GM23338 (cell line): ENCODE data around the gene AGPAT3. TPM values are rescaled to one million over a fixed set of nuclear protein-coding genes. Genes with fewer than 3 reads are reported as not detected.

Source experiments
- ATAC-seq: fragments of 200-7000 bp; cut with Tn5 transposase; 3 replicates; pipeline ENCODE4 v1.9.1; 2020
- DNase-seq: peaks from one replicate; pipeline ENCODE4 v3.0.0-alpha.2; 2015; ENCODE audit warnings: low spot score
- H2AFZ ChIP-seq: fragments of 200-600 bp; sonication (generic); 2 replicates; pipeline ENCODE4 v1.8.0; 2016; ENCODE audit warnings: antibody characterized with exemption, mild to moderate bottlenecking, moderate library complexity
- H3F3A ChIP-seq: fragments of 200-600 bp; sonication (generic); replicated peaks from 2 replicates; pipeline ENCODE4 v1.8.0; 2017; ENCODE audit warnings: antibody characterized with exemption, mixed run types, low read depth
- H3K27ac ChIP-seq: fragments of 200-600 bp; sonication (generic); 2 replicates; pipeline ENCODE4 v1.6.1; 2016; ENCODE audit warnings: low read depth
- H3K27me3 ChIP-seq: fragments of 200-600 bp; sonication (generic); 2 replicates; pipeline ENCODE4 v1.8.0; 2016; ENCODE audit warnings: mild to moderate bottlenecking, mixed run types, moderate library complexity; ENCODE audit not compliant: insufficient read depth
- H3K36me3 ChIP-seq: fragments of 200-600 bp; sonication (generic); 2 replicates; pipeline ENCODE4 v1.8.0; 2016; ENCODE audit warnings: mild to moderate bottlenecking; ENCODE audit not compliant: insufficient read depth
- H3K4me1 ChIP-seq: fragments of 200-600 bp; sonication (generic); 2 replicates; pipeline ENCODE4 v1.8.0; 2016; ENCODE audit warnings: mild to moderate bottlenecking, moderate library complexity; ENCODE audit not compliant: insufficient read depth
- H3K4me2 ChIP-seq: fragments of 200-600 bp; sonication (generic); 2 replicates; pipeline ENCODE4 v1.7.1; 2017; ENCODE audit warnings: mixed run types
- H3K4me3 ChIP-seq: fragments of 200-600 bp; sonication (generic); 2 replicates; pipeline ENCODE4 v1.6.1; 2016; ENCODE audit warnings: mixed run types
- H3K79me2 ChIP-seq: fragments of 200-600 bp; sonication (generic); replicated peaks from 2 replicates; pipeline ENCODE4 v1.8.0; 2017; ENCODE audit warnings: mild to moderate bottlenecking; ENCODE audit not compliant: insufficient read depth
- H3K9me2 ChIP-seq: fragments of 200-600 bp; sonication (generic); 2 replicates; pipeline ENCODE4 v1.8.0; 2017; ENCODE audit not compliant: insufficient read depth
- H4K20me1 ChIP-seq: fragments of 200-600 bp; sonication (generic); replicated peaks from 2 replicates; pipeline ENCODE4 v1.8.0; 2017; ENCODE audit warnings: mild to moderate bottlenecking; ENCODE audit not compliant: insufficient read depth
- H3K27ac Mint-ChIP-seq: 2 replicates; pipeline ENCODE4 v1.8.0; 2020; ENCODE audit warnings: inconsistent platforms, mild to moderate bottlenecking, moderate library complexity, mixed read lengths
- H3K27me3 Mint-ChIP-seq: 3 replicates; pipeline ENCODE4 v1.8.0; 2022; ENCODE audit warnings: low read depth, mild to moderate bottlenecking, moderate library complexity, mixed read lengths, inconsistent platforms; ENCODE audit not compliant: insufficient read depth, poor library complexity
- H3K36me3 Mint-ChIP-seq: 3 replicates; pipeline ENCODE4 v1.8.0; 2021; ENCODE audit warnings: low read depth, mild to moderate bottlenecking, inconsistent platforms, moderate library complexity, mixed read lengths
- H3K4me1 Mint-ChIP-seq: 3 replicates; pipeline ENCODE4 v1.8.0; 2020; ENCODE audit warnings: mild to moderate bottlenecking, inconsistent platforms, mixed read lengths
- H3K4me3 Mint-ChIP-seq: 3 replicates; pipeline ENCODE4 v1.8.0; 2021; ENCODE audit warnings: moderate library complexity, mild to moderate bottlenecking, inconsistent platforms, mixed read lengths
- H3K9me3 Mint-ChIP-seq: 3 replicates; pipeline ENCODE4 v1.8.0; 2020; ENCODE audit warnings: moderate library complexity, mild to moderate bottlenecking, inconsistent platforms, mixed read lengths
- CREB1 ChIP-seq: fragments of 250-450 bp; sonication (Bioruptor Pico); IDR thresholded peaks from 2 replicates; pipeline ENCODE4 v1.5.0; 2020; ENCODE audit warnings: low read depth, mild to moderate bottlenecking, moderate library complexity
- CTCF ChIP-seq, 2 experiments: fragments of 200-600 bp in 1 of 2; sonication (generic) in 1 of 2; conservative IDR thresholded peaks; 2 replicates each; pipeline versions ENCODE4 v1.5.1 to v1.6.1; 2016 to 2017; ENCODE audit warnings: antibody characterized with exemption in 2 of 2, low read depth in 2 of 2, mild to moderate bottlenecking in 2 of 2, moderate library complexity in 1 of 2
- EZH2 ChIP-seq: fragments of 200-600 bp; sonication (generic); IDR thresholded peaks from one replicate; pipeline ENCODE4 v1.8.0; 2017; ENCODE audit warnings: antibody characterized with exemption, mild to moderate bottlenecking, low read depth; ENCODE audit not compliant: unreplicated experiment
- EZH2phosphoT487 ChIP-seq: fragments of 200-600 bp; sonication (generic); IDR thresholded peaks from one replicate; pipeline ENCODE4 v1.8.1; 2018; ENCODE audit warnings: antibody characterized with exemption; ENCODE audit not compliant: unreplicated experiment
- JUNB ChIP-seq: IDR thresholded peaks from one replicate; pipeline ENCODE4 v1.6.1; 2016; ENCODE audit warnings: antibody characterized with exemption; ENCODE audit not compliant: unreplicated experiment
- POLR2AphosphoS5 ChIP-seq: IDR thresholded peaks from 2 replicates; pipeline ENCODE4 v1.6.1; 2016; ENCODE audit warnings: antibody characterized with exemption, low read depth
- STAT1 ChIP-seq: IDR thresholded peaks from one replicate; pipeline ENCODE4 v1.6.1; 2016; ENCODE audit warnings: antibody characterized with exemption; ENCODE audit not compliant: unreplicated experiment
- polyA plus RNA-seq: library from polyadenylated mRNA; unstranded; fragments of >200 nt; fragmentation: Nextera tagmentation; extraction: Ambion mirVana; gene quantifications from 2 replicates; pipeline ENCODE4 v1.2.1, GENCODE V29; 2016
- total RNA-seq: library from RNA; depleted of rRNA; stranded (reverse); fragments of >200 nt; shearing (Covaris generic); gene quantifications from 2 replicates; pipeline ENCODE4 v1.2.3, GENCODE V29; 2014
- TF ChIP-seq, protein P1 (sequence below): IDR thresholded peaks from 2 replicates; pipeline ENCODE4 v1.6.1; 2016; ENCODE audit warnings: antibody characterized with exemption
- TF ChIP-seq, protein P2 (sequence below): IDR thresholded peaks from one replicate; pipeline ENCODE4 v1.6.1; 2018; ENCODE audit warnings: antibody characterized with exemption; ENCODE audit not compliant: unreplicated experiment

AGPAT3 gene
- total and polyA plus RNA-seq, 2 experiments from 2014 or later: 2.1 to 6.1 TPM

GRCh38 chr21:44011579-44012473 lies 146.8 kb downstream of the AGPAT3 start, which contains the start of gene TRAPPC10:
TSS of gene TRAPPC10 (plus strand) at chr21:44012309. CDS start at chr21:44012494, 185 bp downstream.
- Histone ChIP-seq H3K27ac (peak within 1 kb of the TSS; percentile 91), H3K4me3 (peak within 1 kb of the TSS; percentile 98), H3K36me3 (no peaks in the 10 kb centered on the region), H3K27me3 (no peaks in the 10 kb centered on the region), H3F3A (peaks cover 14% of the 10 kb centered on the region), H4K20me1 (peaks cover 30% of the 10 kb centered on the region), H3K4me1 (peaks cover 18% of the 10 kb centered on the region), H3K79me2 (peaks cover 41% of the 10 kb centered on the region), H3K9me2 (no peaks in the 10 kb centered on the region), H2AFZ (peak within 1 kb of the TSS; percentile 63; the same call in 1 of the 2 replicates), H3K4me2 (peak within 1 kb of the TSS; percentile 98)
- Mint-ChIP-seq H3K4me3 (peak within 1 kb of the TSS; percentile 87), H3K36me3 (no peaks in the 10 kb centered on the region; the same call in 2 of the 3 replicates), H3K9me3 (no peaks in the 10 kb centered on the region), H3K27me3 (peaks cover 7% of the 10 kb centered on the region), H3K27ac (peak within 1 kb of the TSS; percentile 95), H3K4me1 (peaks cover 28% of the 10 kb centered on the region)
- DNase-seq (peak; percentile 88), ATAC-seq (peak; percentile 59)
- TF ChIP-seq EZH2 (no peak), STAT1 (no peak), CREB1 (peak; percentile 89), JUNB (no peak), CTCF (conservative IDR thresholded peaks at IDR 0.05; ENCODE audit: low read depth in 2 of 2) (no peak), EZH2phosphoT487 (no peak), POLR2AphosphoS5 (peak; percentile 70)
- TF ChIP-seq, protein P1, sequence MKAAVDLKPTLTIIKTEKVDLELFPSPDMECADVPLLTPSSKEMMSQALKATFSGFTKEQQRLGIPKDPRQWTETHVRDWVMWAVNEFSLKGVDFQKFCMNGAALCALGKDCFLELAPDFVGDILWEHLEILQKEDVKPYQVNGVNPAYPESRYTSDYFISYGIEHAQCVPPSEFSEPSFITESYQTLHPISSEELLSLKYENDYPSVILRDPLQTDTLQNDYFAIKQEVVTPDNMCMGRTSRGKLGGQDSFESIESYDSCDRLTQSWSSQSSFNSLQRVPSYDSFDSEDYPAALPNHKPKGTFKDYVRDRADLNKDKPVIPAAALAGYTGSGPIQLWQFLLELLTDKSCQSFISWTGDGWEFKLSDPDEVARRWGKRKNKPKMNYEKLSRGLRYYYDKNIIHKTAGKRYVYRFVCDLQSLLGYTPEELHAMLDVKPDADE: peak; percentile 76

DNA sequence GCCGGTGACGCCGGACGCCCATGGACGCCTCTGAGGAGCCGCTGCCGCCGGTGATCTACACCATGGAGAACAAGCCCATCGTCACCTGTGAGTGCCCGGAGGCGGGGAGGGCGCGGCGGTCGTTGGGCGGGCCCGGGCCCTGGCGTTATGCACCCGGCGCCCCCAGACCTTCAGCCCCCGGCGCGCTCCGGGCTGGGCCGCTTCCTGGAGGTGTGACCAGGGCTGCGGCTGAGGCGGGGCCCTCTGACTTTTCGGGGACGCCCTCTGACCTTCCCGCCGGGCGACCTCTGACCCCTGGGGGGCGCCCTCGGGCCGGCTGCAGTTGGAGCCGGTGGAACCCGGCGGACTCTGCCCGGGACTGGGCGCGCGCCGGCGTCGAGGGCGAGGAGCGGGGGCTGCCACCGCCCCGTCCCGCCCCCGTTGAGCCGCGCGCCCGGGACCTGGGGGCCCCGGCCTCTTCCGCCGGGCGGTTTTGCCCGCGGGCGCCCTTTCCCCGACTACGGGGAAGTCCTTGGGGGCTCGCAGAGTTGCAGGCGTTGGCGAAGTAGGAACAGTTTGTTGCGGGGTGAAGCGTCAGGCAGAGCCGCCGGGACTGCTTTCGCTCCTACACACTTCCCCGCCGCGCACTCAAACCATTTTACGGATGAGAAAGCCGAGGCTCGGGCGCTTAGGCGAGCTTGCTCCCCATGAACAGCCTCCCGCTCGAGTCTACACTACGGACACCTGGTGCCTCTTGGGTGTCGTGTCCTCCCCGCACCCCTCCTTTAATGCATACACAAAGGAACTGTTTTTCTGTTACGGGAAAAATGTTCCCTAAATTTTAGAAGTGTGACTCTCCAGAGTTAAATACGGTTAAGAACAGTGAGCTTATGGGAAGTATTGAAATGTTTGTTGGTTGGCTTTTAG lies 147.7 kb downstream of the AGPAT3 start:
- no peaks in the 10 kb centered on the region; the same call in 2 of the 3 replicates for H3K36me3 Mint-ChIP-seq
- H3K4me3 ChIP-seq: peak overlapping the region; percentile 98
- H3F3A ChIP-seq: peaks cover 14% of the 10 kb centered on the region
- H3K9me3 Mint-ChIP-seq: no peaks in the 10 kb centered on the region
- peak overlapping the region; percentile 90 for H3K27ac Mint-ChIP-seq
- no peaks in the 10 kb centered on the region for H3K27me3 ChIP-seq
- TF ChIP-seq, protein P2, sequence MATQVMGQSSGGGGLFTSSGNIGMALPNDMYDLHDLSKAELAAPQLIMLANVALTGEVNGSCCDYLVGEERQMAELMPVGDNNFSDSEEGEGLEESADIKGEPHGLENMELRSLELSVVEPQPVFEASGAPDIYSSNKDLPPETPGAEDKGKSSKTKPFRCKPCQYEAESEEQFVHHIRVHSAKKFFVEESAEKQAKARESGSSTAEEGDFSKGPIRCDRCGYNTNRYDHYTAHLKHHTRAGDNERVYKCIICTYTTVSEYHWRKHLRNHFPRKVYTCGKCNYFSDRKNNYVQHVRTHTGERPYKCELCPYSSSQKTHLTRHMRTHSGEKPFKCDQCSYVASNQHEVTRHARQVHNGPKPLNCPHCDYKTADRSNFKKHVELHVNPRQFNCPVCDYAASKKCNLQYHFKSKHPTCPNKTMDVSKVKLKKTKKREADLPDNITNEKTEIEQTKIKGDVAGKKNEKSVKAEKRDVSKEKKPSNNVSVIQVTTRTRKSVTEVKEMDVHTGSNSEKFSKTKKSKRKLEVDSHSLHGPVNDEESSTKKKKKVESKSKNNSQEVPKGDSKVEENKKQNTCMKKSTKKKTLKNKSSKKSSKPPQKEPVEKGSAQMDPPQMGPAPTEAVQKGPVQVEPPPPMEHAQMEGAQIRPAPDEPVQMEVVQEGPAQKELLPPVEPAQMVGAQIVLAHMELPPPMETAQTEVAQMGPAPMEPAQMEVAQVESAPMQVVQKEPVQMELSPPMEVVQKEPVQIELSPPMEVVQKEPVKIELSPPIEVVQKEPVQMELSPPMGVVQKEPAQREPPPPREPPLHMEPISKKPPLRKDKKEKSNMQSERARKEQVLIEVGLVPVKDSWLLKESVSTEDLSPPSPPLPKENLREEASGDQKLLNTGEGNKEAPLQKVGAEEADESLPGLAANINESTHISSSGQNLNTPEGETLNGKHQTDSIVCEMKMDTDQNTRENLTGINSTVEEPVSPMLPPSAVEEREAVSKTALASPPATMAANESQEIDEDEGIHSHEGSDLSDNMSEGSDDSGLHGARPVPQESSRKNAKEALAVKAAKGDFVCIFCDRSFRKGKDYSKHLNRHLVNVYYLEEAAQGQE: no peak
- TF ChIP-seq CREB1 (peak; percentile 35), STAT1 (no peak), CTCF (conservative IDR thresholded peaks at IDR 0.05; ENCODE audit: low read depth in 2 of 2) (peak; percentile 46 to 74; a peak in 3 of 4 replicates)
- TF ChIP-seq, protein P1: 0 out of 2 replicates have a peak, but pooled peaks have one; percentile 1
- H3K4me1 ChIP-seq: peaks cover 18% of the 10 kb centered on the region
- H3K27me3 Mint-ChIP-seq: peaks cover 7% of the 10 kb centered on the region
- no peaks in the 10 kb centered on the region for H3K36me3 ChIP-seq
- H3K4me2 ChIP-seq: peak overlapping the region; percentile 98
- peaks cover 38% of the 10 kb centered on the region for H4K20me1 ChIP-seq
- H3K4me3 Mint-ChIP-seq: peak overlapping the region; percentile 87
- ATAC-seq (peak; percentile 83), DNase-seq (peak; percentile 85)
- H2AFZ ChIP-seq: peak overlapping the region; percentile 47; the same call in 1 of the 2 replicates
- peaks cover 50% of the 10 kb centered on the region for H3K79me2 ChIP-seq
- peak overlapping the region; percentile 86 for H3K27ac ChIP-seq
- H3K4me1 Mint-ChIP-seq: peaks cover 29% of the 10 kb centered on the region
- no peaks in the 10 kb centered on the region for H3K9me2 ChIP-seq
